HG03558 (cell line): ENCODE data around the gene MORN5.

ENCODE experiments used
- ATAC-seq: cut with Tn5 transposase; IDR thresholded peaks from one replicate; pipeline ENCODE4 v1.9.1; 2021; ENCODE audit warnings: moderate number of reproducible peaks; ENCODE audit not compliant: unreplicated experiment; ENCODE audit errors: extremely low read depth

Gene MORN5

GRCh38 chr9:122186301-122186700 is 26.6 kb downstream of the MORN5 start:
- no peak for ATAC-seq

- no peak for ATAC-seq
Observed at GRCh38 chr9:122186777-122187470, 27.2 kb downstream of the MORN5 start.

- no peak for ATAC-seq
Observed at GRCh38 chr9:122188369-122188768, 28.7 kb downstream of the MORN5 start.

DNA sequence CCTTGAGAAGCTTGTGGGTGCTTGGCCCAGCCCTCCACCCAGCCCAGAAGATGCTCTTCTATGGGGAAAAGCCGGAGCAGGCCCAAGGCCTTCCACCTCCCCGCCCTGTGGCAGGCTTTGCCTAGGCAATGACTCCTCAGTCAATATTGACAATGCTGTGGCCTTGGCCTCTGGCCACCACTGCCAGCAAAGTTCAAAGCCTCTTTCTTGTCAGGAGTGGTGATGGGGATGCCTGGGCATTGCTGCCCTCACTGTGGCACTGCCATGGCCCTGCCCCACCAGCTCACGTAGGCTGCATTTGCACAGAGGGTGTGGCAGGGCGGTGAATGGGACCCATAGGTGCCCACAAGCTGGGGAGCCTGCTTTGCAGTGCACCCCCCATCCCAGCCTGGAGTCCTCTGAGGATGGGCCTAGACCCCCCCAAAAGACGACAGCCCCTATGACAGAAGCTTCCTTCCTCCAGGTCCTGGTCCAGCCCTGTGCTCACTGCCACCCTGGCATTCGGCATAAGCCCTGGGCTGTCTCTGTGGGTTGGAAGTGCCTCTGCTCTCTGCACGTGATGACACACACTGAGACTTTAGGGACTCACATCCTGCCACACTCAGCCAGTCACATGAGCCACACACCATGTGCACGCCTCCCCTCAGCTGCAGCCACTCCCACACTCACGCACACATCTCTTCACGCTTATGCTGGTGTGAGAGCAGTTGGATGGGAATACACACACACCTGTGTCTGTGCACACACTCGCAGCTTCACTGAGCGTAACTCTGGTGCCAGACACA is 31.1 kb downstream of the MORN5 start:
- no peak for ATAC-seq

- no peak for ATAC-seq
Observed at GRCh38 chr9:122191584-122191983, 31.9 kb downstream of the MORN5 start.

DNA sequence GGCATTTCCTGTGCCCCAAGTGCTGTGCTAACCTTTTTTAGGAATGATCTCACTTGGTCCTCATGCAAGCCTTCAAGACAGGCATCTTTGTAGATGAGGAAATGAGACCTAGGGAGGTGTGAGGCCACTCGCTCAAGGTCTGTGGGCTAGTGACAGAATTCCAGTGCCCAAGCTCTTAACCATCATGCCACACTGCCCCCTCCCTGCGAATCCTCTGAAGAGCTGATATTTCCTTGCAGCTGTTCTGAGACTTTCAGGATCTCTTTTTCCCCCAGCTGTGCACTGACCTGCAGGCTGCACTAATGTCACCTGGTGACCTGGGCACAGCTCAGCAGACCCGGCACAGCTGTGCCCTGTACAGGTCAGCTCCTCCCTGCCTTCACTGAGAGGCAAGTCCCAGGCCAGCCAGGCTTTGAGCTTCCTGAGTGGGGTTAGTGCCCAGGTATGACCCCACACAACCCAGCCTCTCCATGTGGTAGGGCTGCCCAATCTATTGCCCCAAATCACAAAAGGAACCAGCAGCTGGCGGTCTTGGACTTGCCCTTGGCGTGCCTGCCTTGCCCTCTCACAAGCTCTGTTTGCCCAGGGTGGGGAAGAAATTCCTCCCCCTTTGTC is 32.7 kb downstream of the MORN5 start:
- no peak for ATAC-seq

DNA sequence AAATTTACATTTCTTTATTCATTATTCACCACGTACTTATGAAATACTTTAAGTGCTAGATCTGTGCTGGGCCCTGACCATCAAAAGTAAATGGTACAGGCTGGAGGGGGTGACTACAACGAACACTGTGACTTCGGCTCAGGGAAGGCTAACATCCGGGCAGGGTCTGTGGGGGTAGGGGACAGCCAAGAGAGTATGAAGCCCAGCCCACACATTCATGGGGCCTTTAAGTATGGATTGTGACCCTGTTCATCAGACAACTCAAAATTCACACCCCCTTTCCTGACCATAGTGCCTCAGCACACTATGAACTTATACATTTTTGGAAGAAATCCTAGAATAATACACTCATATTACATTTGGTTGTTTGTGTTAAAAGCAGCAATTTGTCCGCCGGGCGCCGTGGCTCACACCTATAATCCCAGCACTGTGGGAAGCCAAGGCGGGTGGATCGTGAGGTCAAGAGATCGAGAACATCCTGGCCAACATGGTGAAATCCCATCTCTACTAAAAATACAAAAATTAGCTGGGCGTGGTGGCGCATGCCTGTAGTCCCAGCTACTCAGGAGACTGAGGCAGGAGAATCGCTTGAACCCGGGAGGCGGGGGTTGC is 33.3 kb downstream of the MORN5 start:
- ATAC-seq, result no peak

DNA sequence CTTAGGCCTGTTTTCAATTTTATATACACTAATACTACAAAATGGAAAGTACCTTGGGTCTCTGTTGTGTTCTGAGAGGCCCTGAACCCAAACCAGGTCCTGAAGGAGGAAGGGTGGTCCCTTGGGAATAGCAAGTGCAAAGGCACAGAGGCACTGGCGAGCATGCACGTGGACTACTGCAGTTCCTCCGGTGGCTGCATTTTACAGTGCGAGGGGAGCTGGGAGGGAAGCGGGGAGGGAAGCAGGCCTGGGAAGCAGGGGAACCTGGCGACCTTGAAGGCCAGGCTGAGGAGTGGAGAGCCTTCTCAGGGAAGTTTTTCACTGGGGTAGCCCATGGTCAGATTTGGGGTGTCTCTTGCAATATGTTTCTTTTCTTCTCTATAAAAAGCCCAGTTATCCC is 33.9 kb downstream of the MORN5 start:
- no peak for ATAC-seq

GRCh38 chr9:122195875-122196274 is 36.2 kb downstream of the MORN5 start:
- ATAC-seq, result no peak

GRCh38 chr9:122197426-122197825 is 37.7 kb downstream of the MORN5 start:
- ATAC-seq, result no peak

- ATAC-seq, result no peak
Observed at GRCh38 chr9:122197882-122198281, 38.2 kb downstream of the MORN5 start.

DNA sequence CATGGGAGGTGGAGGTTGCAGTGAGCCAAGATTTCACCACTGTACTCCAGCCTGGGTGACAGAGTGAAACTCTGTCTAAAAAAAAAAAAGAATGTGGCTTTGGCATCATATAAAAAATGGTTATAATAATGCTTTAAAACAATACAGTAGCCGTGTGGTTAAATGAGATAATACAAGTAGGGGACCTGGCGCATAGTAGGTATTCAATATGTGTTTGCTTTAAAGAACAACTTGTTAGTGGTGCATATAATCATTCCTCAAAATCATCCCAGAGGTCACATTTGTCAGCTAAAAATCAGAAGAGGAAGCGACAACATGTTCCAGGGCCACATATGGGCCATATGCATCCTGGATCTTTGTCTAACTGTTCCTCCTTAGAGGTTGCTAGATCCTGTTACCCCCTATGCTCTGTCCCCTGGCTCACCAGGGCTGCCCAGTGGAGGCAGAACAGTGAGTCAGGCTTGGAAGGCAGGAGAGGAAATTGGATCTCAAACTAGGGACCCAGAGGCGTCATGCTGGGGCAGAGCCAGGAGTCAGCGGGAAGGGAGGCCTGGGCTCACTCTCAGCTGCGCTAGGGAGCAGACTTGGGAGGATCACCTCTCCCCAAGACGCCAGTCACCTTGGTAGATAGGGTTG is 41.4 kb downstream of the MORN5 start:
- no peak for ATAC-seq

DNA sequence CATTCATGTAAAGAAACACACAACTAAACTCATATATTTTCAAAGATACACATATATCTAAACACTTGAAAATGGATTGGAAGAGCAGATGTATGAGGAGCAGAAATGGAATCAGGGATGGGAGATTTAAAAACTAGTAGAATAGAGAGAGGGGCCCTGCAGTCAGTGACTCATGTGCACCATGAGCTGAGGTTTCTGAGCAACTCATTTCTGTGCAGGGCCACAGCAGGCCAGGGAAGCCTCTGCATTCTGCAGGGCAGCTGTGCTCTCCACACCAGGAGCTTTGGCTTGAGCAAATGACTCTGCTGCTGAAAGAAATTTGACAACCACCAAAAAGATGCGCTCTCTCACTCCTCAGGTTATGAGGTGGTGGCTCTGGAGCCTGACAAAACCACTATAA is 41.9 kb downstream of the MORN5 start:
- no peak for ATAC-seq

GRCh38 chr9:122202111-122202510 is 42.4 kb downstream of the MORN5 start:
- ATAC-seq, result no peak

DNA sequence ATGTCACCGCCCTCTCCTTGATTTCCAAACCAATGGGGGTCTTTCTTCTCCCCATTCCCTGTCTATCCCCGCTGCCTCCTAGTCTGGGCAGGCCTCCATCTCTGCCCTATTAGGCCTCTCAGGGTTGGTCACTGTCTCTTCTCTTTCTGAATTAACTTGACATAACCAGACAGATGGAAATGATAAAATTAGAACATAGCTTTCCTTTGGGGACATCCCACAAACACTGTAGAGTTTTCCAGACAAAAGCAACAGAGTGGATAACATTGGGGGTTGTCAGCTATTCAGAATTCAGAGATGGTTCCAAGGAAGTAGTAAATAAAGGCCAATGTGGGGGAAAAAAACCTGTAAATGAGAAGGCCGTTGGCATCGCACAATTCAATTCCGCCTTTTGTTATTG is 44.3 kb downstream of the MORN5 start:
- ATAC-seq, result no peak

GRCh38 chr9:122204491-122204890 is 44.8 kb downstream of the MORN5 start:
- ATAC-seq, result no peak

GRCh38 chr9:122205176-122205575 is 45.5 kb downstream of the MORN5 start:
- no peak for ATAC-seq

DNA sequence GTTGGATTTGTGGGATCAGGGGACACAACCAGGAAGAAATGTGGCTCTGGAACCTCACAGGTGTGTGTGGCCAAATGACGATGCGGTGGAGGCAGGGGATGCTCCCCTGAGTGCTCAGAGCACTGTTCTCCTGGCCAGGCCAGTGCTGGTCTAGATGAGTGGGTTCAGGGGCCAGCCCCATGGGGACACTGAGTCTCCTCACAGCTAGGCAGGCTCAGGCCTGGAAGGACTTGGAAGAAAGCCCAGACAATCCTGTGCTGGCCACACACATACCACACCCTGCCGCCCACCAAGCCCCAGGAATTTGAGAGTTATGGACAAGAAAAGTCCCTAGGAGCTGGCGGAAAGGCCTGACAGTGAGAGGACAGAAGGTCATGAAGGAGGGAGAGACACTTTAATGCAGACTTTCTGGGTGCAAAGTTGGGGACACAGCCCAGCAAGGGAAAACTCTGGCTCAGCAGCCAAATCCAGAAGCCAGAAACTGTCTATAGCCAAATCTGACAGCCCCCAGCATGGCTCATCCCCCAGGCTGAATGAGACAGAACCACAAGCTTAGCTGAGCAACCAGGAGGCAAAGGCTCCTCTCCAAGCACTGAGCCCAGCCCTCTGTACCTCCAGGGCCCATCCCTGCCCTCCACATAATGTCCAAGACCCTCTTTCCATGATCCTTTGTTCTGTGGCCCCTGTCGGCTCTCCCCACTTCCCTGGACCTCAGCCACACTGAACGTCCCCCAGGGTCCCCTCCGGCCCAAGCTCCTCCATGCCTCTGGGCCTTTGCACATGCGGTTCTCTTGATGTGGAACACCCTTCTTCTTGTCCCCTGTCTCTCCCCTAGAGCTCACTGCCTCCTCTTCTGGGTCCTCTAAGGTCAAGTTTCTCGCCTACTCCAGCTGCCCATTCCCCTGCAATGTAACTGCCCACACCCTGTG is 46.7 kb downstream of the MORN5 start:
- no peak for ATAC-seq

DNA sequence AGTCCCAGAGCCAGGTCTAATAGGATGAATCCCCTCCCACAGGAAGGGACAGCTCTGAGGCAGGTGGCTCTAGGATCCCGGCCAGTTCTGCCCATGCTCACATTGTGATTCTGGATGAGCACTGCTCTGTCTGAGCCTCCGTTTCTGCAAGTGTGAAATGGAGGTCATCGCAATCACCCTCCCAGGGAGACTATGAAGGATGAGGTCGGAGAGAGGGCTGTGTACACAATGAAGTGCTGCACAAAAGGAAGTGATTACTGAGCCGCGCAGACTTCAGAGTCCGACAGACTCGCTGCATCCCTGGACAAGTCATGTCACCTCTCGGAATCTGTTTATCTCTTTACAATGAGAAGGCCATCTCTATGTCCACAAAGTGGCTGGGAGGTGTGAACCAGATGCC is 47.4 kb downstream of the MORN5 start:
- no peak for ATAC-seq

DNA sequence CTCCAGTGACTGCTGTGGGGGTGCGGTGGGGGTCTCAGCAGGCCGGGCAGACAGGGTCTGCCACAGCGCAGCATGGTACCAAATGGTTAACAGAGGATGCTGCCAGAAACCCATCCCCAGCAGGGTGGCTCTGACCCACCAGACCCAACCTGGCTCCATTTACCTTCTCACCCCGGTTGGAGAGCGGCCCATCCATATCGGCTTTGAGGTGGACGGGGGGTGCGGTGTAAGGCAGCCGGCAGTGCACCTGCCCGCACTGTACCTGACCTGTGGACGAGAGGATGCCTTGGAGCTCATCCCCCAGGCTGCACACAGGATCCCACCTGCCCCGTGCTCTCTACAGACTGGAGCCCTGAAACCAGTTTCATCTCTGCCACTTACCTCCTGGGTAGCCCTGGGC is 49.7 kb downstream of the MORN5 start:
- ATAC-seq, result no peak
